HG03521 (cell line): ENCODE measurements around the gene SHKBP1.

Source experiments
- ATAC-seq: cut with Tn5 transposase; IDR thresholded peaks from one replicate; pipeline ENCODE4 v1.9.1; 2021; ENCODE audit warnings: mild to moderate bottlenecking, moderate library complexity; ENCODE audit not compliant: unreplicated experiment

The SHKBP1 gene

GRCh38 chr19:40632311-40633036 is 55.8 kb downstream of the SHKBP1 start:
- no peak for ATAC-seq

- ATAC-seq = no peak
These were observed 56.5 kb downstream of the SHKBP1 start for GRCh38 chr19:40633207-40633606.

DNA sequence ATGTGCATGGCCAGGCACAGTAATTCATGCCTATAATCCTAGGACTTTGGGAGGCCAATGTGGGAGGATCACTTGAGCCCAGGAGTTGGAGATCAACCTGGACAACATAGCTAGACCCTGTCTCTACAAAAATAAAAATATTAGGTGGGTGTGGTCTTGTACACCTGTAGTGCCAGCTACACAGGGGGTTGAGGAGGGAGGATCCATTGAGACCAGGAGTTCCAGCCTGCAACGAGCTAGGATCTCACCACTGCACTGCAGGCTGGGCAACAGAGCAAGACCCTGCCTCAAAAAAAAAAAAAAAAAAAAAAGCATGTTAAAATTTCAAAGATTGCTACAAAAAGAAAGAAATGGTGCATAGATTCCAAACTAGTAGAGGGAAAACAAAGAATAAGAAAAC is 61.7 kb downstream of the SHKBP1 start:
- no peak for ATAC-seq

- ATAC-seq = no peak
These were observed 62.9 kb downstream of the SHKBP1 start for GRCh38 chr19:40639638-40639982.

GRCh38 chr19:40640744-40641143 is 64.1 kb downstream of the SHKBP1 start:
- ATAC-seq = no peak
